SH-SY5Y (cell line): ENCODE data around the gene PSKH1.

ENCODE experiments used
- GATA2 ChIP-seq: IDR thresholded peaks from 2 replicates; pipeline ENCODE4 v1.6.1; 2011; ENCODE audit warnings: mild to moderate bottlenecking, low read depth, low read length
- GATA3 ChIP-seq: IDR thresholded peaks from 2 replicates; pipeline ENCODE4 v1.6.1; 2011; ENCODE audit warnings: low read depth, mild to moderate bottlenecking, low read length, moderate library complexity

The PSKH1 gene

DNA sequence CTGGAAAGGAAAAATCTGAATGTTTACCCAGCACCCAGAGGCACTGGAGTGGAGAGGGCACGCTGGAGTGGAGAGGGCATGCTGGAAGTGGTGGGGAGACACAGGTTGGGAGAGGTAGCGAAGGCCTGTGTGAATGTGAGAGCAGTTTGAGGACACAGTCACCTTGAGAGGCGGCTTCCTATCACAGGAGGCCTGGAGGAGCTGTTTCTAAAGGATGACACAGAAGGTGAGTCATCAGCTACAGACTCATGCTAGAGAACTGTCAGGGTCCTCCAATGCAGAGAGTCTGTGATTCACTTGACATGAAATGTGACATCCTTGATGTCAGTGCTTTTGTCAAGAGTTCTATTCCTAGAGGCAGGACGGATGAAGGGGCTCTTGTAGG, 24.8 kb downstream of the PSKH1 start:
- TF ChIP-seq GATA2 = no peak

DNA sequence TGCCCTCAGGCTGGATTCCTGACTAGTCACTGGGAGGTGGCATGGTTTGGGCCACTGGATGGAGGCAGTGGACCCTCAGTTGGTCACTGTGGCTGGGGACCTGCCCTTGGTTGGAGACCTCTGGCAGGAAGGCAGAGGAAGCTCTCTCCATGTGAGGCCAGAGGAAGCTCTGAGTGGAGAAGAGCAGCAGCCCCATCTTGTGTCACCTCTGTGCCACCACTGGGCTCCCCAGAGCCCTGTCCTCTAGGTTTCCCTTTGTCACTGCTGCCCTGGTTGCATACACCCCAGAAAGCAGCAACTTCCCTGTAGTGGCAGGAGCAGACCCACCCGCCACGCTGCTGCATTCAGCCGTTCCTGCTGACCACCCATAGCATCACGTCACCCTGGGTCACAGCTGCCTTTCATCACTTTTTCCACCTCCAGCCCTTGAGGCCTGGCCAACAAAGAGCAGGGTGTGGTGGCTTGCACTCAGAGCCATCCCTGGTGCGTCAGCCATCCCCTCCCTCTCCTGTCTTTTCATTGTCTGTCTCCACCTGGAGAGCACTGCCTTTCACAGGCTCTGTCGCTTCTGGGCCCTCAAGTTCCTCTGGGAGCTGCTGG, 26.7 kb downstream of the PSKH1 start:
- TF ChIP-seq GATA3 = no peak
- TF ChIP-seq GATA2 = no peak

DNA sequence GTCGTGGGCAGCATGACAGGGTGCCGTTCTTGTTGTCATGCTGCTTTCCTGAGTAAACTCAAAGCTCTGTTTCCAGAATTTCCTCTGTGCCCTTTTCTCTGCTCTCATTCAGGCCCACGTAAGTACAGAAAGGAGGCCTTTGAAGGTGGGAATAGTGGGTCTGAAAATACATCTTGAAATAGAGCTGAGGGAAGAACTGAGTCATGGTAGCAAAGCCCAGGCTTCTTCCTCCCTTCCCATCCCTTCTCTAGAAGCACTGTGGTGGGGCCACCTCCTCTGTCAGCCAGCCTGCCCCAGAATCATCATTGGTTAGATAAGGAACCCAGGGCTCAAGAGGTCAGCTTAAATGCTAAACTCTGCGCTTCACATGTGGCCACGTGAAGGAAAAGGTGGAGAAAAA, 29.2 kb downstream of the PSKH1 start:
- no peak for TF ChIP-seq GATA3
- no peak for TF ChIP-seq GATA2

DNA sequence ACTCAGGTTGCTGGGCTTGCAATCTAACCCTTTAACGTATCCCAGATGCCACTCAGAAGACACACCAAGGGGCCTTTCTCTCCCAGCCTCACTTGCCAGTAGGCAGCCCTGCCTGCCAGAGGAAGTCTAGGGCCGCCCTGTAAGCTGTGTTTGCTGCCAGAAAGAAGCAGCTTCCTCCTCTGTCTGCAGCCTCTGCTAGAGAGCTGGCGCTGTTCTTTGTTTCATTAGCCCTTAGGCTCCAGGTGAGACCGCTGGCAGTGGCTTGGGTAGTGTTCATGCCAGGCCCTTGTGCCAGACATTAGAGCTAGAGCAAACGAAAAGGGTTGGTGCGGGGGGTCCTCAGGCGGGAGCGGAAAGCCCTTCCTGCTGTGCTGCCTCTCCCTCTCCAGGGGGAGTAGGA, 29.7 kb downstream of the PSKH1 start:
- TF ChIP-seq GATA2 = no peak
- TF ChIP-seq GATA3 = no peak

DNA sequence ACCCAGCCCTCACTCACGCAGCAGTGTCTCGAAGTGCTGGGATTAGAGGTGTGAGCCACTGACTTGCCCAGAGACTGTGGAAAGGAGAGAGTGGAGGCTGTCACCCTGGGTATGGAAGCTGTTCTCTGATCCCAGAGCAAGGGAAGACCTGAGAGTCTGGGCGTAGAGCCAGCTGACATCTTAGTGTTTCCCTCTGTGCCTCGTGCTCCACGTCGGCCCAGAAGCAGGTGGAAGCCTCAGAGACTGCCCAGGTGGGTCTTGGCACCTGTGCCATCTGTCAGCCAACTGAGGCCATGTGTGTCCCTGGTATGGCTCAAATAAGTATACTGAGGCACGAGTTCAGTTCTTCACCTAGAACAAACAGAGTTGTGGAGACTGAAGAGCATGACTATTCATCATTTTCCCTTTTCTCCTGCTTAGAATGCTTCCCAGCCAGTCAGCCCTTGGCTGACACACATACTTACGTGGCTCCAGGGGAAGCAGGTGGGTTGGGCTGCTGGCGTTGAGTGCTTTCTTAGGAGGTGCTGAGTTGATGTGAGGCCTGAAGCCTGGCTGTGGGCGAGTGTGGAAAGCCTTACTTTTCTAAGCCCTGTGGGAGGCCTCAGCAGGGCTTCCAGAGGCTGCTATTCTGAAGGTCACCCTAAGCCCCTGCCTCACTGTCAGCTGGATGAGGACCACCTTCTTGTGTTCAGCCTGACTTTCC, 30.5 kb downstream of the PSKH1 start:
- no peak for TF ChIP-seq GATA3
- no peak for TF ChIP-seq GATA2

DNA sequence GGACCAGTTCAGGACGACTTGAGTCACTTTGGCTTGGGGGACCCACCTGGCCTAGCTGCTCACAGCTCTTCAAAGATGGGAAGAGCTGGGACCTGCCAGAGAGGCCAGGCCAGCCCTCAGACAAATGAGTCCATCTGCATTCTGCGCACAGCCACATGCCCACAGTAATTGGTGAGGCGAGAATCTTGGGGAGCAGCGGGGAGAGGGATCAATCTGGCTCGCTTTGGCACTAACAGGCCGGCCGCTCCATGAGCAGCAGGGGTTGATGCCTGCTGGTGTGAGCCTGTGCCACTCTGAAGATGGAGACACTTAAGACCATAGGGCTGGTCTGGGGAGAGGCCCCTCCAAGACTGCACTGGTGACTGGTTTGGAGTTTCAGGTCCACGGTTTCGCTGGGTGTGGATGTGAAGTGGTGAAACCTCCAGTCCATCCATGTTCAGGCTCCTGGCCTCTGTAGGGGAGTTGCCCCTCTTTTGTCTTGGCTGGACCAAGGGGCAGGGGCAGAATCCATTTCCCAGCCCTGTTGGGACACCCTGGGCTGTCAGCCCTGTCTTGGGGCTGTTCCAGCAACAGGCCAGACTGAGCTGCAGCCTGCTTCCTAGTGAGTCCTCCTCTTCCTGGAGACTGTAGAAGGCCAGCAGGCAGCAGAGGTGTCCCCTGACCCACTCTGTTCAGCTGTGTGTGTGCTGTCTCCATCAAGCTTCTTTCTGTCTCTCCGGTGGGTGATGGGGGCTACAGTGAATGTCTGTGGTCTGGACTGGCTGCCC, 31.3 kb downstream of the PSKH1 start:
- no peak for TF ChIP-seq GATA3
- no peak for TF ChIP-seq GATA2

DNA sequence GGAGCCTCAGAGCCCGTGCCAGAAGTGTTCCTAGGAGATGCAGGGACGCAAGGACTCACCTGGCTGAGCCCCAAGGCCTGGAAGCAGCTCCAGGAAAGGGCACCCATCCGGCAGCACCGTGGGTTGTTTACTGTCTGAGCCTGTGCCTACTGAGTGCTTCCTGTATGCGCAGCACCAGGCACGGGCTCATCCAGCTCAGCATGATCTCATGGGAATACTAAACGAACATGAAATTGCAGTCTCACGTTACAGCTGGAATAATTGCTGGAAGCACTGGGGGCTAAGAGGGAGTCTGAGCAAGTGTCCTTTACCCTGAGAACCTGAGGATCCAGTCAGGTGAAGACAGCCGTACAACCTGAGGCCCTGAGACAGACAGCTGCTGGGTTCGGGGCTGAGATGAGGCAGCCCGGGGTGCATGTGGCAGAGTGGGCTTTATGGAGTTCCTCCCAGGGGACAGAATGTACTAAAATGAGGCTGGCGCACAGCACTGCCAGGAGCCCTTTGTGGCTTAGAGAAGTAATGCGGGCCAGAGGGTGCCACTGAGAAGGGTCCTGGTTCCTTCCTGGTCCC, 33.2 kb downstream of the PSKH1 start:
- TF ChIP-seq GATA2 = no peak
- no peak for TF ChIP-seq GATA3

DNA sequence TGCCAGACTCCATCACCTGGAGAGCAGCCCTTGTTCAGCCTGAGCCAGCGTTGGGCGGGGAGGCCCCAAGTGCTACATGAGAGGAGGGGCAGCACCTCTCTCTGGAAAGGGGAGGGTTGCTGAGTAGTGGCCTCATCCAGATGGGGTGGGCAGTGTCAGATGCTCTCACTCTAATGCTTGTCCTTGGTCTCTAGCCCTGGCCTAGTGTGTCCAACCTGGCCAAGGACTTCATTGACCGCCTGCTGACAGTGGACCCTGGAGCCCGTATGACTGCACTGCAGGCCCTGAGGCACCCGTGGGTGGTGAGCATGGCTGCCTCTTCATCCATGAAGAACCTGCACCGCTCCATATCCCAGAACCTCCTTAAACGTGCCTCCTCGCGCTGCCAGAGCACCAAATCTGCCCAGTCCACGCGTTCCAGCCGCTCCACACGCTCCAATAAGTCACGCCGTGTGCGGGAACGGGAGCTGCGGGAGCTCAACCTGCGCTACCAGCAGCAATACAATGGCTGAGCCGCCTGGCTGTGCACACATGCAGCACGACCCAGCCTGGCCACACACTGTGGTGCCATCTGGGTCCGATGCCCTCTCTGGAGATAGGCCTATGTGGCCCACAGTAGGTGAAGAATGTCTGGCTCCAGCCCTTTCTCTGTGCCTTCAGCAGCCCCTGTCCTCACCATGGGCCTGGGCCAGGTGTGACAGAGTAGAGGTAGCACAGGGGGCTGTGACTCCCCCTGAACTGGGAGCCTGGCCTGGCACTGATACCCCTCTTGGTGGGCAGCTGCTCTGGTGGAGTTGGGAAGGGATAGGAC, 34.3 kb downstream of the PSKH1 start:
- no peak for TF ChIP-seq GATA3
- no peak for TF ChIP-seq GATA2

DNA sequence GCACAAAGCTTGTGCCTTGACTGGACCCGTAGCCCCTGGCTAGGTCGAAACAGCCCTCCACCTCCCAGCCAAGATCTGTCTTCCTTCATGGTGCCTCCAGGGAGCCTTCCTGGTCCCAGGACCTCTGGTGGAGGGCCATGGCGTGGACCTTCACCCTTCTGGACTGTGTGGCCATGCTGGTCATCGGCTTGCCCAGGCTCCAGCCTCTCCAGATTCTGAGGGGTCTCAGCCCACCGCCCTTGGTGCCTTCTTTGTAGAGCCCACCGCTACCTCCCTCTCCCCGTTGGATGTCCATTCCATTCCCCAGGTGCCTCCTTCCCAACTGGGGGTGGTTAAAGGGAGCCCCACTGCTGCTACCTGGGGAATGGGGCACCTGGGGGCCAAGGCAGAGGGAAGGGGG, 35.1 kb downstream of the PSKH1 start:
- TF ChIP-seq GATA3 = no peak
- TF ChIP-seq GATA2 = no peak

DNA sequence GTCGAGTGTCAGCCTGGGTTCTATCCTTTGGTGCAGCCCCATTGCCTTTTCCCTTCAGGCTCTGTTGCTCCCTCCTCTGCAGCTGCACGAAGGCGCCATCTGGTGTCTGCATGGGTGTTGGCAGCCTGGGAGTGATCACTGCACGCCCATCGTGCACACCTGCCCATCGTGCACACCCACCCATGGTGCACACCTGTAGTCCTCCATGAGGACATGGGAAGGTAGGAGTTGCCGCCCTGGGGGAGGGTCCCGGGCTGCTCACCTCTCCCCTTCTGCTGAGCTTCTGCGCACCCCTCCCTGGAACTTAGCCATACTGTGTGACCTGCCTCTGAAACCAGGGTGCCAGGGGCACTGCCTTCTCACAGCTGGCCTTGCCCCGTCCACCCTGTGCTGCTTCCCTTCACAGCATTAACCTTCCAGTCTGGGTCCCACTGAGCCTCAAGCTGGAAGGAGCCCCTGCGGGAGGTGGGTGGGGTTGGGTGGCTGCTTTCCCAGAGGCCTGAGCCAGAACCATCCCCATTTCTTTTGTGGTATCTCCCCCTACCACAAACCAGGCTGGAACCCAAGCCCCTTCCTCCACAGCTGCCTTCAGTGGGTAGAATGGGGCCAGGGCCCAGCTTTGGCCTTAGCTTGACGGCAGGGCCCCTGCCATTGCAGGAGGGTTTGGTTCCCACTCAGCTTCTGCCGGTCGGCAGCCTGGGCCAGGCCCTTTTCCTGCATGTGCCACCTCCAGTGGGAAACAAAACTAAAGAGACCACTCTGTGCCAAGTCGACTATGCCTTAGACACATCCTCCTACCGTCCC, 35.7 kb downstream of the PSKH1 start:
- no peak for TF ChIP-seq GATA3
- no peak for TF ChIP-seq GATA2

DNA sequence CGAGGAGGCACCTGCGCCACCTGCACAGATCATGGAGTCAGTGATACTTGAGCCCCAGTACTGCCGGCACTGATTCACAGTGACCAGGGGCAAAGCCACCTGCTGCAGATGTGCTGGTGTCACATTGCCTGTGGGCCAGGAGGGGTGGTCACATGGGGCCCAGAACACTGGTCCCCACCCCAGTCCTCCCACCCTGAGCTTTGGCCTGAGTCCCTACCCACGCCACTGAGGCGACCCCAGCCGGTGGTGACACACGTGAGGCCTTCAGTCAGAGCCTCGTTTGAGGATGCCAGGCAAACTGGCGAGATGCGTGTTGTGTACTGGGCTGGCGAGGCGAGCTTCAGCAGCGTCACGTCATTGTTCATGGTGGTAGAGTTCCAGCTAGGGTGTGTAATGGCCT, 37.1 kb downstream of the PSKH1 start:
- no peak for TF ChIP-seq GATA2
- no peak for TF ChIP-seq GATA3

DNA sequence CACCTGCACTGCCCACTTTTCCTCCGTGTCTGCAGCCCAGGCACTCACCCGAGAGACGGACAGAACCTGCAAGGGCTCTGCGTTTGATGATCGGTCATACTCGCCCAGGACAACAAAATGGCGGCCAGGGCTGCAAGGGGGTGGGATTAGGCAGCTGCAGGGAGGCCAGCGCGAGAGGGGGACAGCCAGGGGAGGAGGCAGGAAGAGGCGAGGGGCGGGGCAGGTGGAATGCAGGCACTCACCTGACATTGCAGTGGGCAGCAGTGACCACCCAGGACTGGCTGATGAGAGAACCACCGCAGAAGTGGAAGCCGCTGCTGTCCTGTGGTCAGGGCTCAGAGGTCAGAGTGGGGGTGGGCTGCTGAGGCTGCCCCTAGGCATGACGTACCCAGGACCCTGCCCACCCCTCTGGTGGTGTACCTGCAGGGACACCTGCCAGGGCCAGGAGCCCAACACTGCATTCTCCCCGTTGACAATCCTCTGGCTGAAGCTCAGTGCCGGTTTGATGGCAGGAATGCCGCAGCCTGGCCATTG, 37.7 kb downstream of the PSKH1 start:
- TF ChIP-seq GATA2 = no peak
- TF ChIP-seq GATA3 = no peak
